Prostate gland (tissue), 2 donors: Measurements from ENCODE around the gene SCG5.

ENCODE experiments used
- CTCF ChIP-seq, 4 experiments: fragments of 200-600 bp in 2 of 4; fragments of 450-650 bp in 2 of 4; sonication (generic) in 2 of 4; IDR thresholded peaks; 1 replicate in 3 of 4; 2 replicates in 1 of 4; pipeline ENCODE4 v1.5.1; 2016 to 2019; ENCODE audit warnings: antibody characterized with exemption in 4 of 4, mild to moderate bottlenecking in 2 of 4, moderate library complexity in 2 of 4
- POLR2A ChIP-seq: fragments of 450-650 bp; IDR thresholded peaks from one replicate; pipeline ENCODE4 v1.6.1; 2016; ENCODE audit warnings: antibody characterized with exemption, mild to moderate bottlenecking
- POLR2AphosphoS5 ChIP-seq: sonication (generic); formaldehyde crosslinking; IDR thresholded peaks from one replicate; pipeline ENCODE4 v1.6.1; 2017; ENCODE audit warnings: antibody characterized with exemption

GRCh38 chr15:32729700-32730395, 88.3 kb downstream of the SCG5 start:
- TF ChIP-seq POLR2A: no peak
- no peak for TF ChIP-seq CTCF (IDR thresholded peaks at IDR 0.05)
- TF ChIP-seq POLR2AphosphoS5: no peak
